GM23338 (cell line): ENCODE results near the gene SHISAL2A. TPM values are rescaled to one million over a fixed set of nuclear protein-coding genes. Genes with fewer than 3 reads are reported as not detected.

Source experiments
- ATAC-seq: fragments of 200-7000 bp; cut with Tn5 transposase; 3 replicates; pipeline ENCODE4 v1.9.1; 2020
- DNase-seq: peaks from one replicate; pipeline ENCODE4 v3.0.0-alpha.2; 2015; ENCODE audit warnings: low spot score
- H2AFZ ChIP-seq: fragments of 200-600 bp; sonication (generic); 2 replicates; pipeline ENCODE4 v1.8.0; 2016; ENCODE audit warnings: antibody characterized with exemption, mild to moderate bottlenecking, moderate library complexity
- H3F3A ChIP-seq: fragments of 200-600 bp; sonication (generic); replicated peaks from 2 replicates; pipeline ENCODE4 v1.8.0; 2017; ENCODE audit warnings: antibody characterized with exemption, mixed run types, low read depth
- H3K27ac ChIP-seq: fragments of 200-600 bp; sonication (generic); 2 replicates; pipeline ENCODE4 v1.6.1; 2016; ENCODE audit warnings: low read depth
- H3K27me3 ChIP-seq: fragments of 200-600 bp; sonication (generic); 2 replicates; pipeline ENCODE4 v1.8.0; 2016; ENCODE audit warnings: mild to moderate bottlenecking, mixed run types, moderate library complexity; ENCODE audit not compliant: insufficient read depth
- H3K36me3 ChIP-seq: fragments of 200-600 bp; sonication (generic); 2 replicates; pipeline ENCODE4 v1.8.0; 2016; ENCODE audit warnings: mild to moderate bottlenecking; ENCODE audit not compliant: insufficient read depth
- H3K4me1 ChIP-seq: fragments of 200-600 bp; sonication (generic); 2 replicates; pipeline ENCODE4 v1.8.0; 2016; ENCODE audit warnings: mild to moderate bottlenecking, moderate library complexity; ENCODE audit not compliant: insufficient read depth
- H3K4me2 ChIP-seq: fragments of 200-600 bp; sonication (generic); 2 replicates; pipeline ENCODE4 v1.7.1; 2017; ENCODE audit warnings: mixed run types
- H3K4me3 ChIP-seq: fragments of 200-600 bp; sonication (generic); 2 replicates; pipeline ENCODE4 v1.6.1; 2016; ENCODE audit warnings: mixed run types
- H3K79me2 ChIP-seq: fragments of 200-600 bp; sonication (generic); replicated peaks from 2 replicates; pipeline ENCODE4 v1.8.0; 2017; ENCODE audit warnings: mild to moderate bottlenecking; ENCODE audit not compliant: insufficient read depth
- H3K9me2 ChIP-seq: fragments of 200-600 bp; sonication (generic); 2 replicates; pipeline ENCODE4 v1.8.0; 2017; ENCODE audit not compliant: insufficient read depth
- H4K20me1 ChIP-seq: fragments of 200-600 bp; sonication (generic); replicated peaks from 2 replicates; pipeline ENCODE4 v1.8.0; 2017; ENCODE audit warnings: mild to moderate bottlenecking; ENCODE audit not compliant: insufficient read depth
- H3K27ac Mint-ChIP-seq: 2 replicates; pipeline ENCODE4 v1.8.0; 2020; ENCODE audit warnings: inconsistent platforms, mild to moderate bottlenecking, moderate library complexity, mixed read lengths
- H3K27me3 Mint-ChIP-seq: 3 replicates; pipeline ENCODE4 v1.8.0; 2022; ENCODE audit warnings: low read depth, mild to moderate bottlenecking, moderate library complexity, mixed read lengths, inconsistent platforms; ENCODE audit not compliant: insufficient read depth, poor library complexity
- H3K36me3 Mint-ChIP-seq: 3 replicates; pipeline ENCODE4 v1.8.0; 2021; ENCODE audit warnings: low read depth, mild to moderate bottlenecking, inconsistent platforms, moderate library complexity, mixed read lengths
- H3K4me1 Mint-ChIP-seq: 3 replicates; pipeline ENCODE4 v1.8.0; 2020; ENCODE audit warnings: mild to moderate bottlenecking, inconsistent platforms, mixed read lengths
- H3K4me3 Mint-ChIP-seq: 3 replicates; pipeline ENCODE4 v1.8.0; 2021; ENCODE audit warnings: moderate library complexity, mild to moderate bottlenecking, inconsistent platforms, mixed read lengths
- H3K9me3 Mint-ChIP-seq: 3 replicates; pipeline ENCODE4 v1.8.0; 2020; ENCODE audit warnings: moderate library complexity, mild to moderate bottlenecking, inconsistent platforms, mixed read lengths
- EZH2 ChIP-seq: fragments of 200-600 bp; sonication (generic); IDR thresholded peaks from one replicate; pipeline ENCODE4 v1.8.0; 2017; ENCODE audit warnings: antibody characterized with exemption, mild to moderate bottlenecking, low read depth; ENCODE audit not compliant: unreplicated experiment
- EZH2phosphoT487 ChIP-seq: fragments of 200-600 bp; sonication (generic); IDR thresholded peaks from one replicate; pipeline ENCODE4 v1.8.1; 2018; ENCODE audit warnings: antibody characterized with exemption; ENCODE audit not compliant: unreplicated experiment
- JUNB ChIP-seq: IDR thresholded peaks from one replicate; pipeline ENCODE4 v1.6.1; 2016; ENCODE audit warnings: antibody characterized with exemption; ENCODE audit not compliant: unreplicated experiment
- POLR2AphosphoS5 ChIP-seq: IDR thresholded peaks from 2 replicates; pipeline ENCODE4 v1.6.1; 2016; ENCODE audit warnings: antibody characterized with exemption, low read depth
- REST ChIP-seq: IDR thresholded peaks from one replicate; pipeline ENCODE4 v1.6.1; 2018; ENCODE audit warnings: antibody characterized with exemption; ENCODE audit not compliant: unreplicated experiment
- polyA plus RNA-seq: library from polyadenylated mRNA; unstranded; fragments of >200 nt; fragmentation: Nextera tagmentation; extraction: Ambion mirVana; gene quantifications from 2 replicates; pipeline ENCODE4 v1.2.1, GENCODE V29; 2016
- total RNA-seq: library from RNA; depleted of rRNA; stranded (reverse); fragments of >200 nt; shearing (Covaris generic); gene quantifications from 2 replicates; pipeline ENCODE4 v1.2.3, GENCODE V29; 2014

SHISAL2A gene
- total and polyA plus RNA-seq, 2 experiments from 2014 or later = 0.10 to 1.2 TPM

- peaks cover 3% of the 10 kb centered on the region; the same call in 1 of the 3 replicates for H3K9me3 Mint-ChIP-seq
- Histone ChIP-seq H3K79me2 (no peaks in the 10 kb centered on the region), H3K4me1 (0 out of 2 replicates have a peak, but pooled peaks cover 10% of the 10 kb centered on the region), H3F3A (no peaks in the 10 kb centered on the region; the same call in 1 of the 2 replicates), H3K4me3 (peak within 1 kb of the TSS; percentile 66), H3K4me2 (peak within 1 kb of the TSS; percentile 92), H3K27ac (no peak within 1 kb of the TSS), H3K27me3 (peaks cover 45% of the 10 kb centered on the region), H3K36me3 (no peaks in the 10 kb centered on the region), H3K9me2 (no peaks in the 10 kb centered on the region), H2AFZ (peak within 1 kb of the TSS; percentile 100), H4K20me1 (no peaks in the 10 kb centered on the region; the same call in 1 of the 2 replicates)
- peaks cover 2% of the 10 kb centered on the region; the same call in 2 of the 3 replicates for H3K36me3 Mint-ChIP-seq
- H3K4me1 Mint-ChIP-seq = peaks cover 10% of the 10 kb centered on the region
- DNase-seq (peak; percentile 77), ATAC-seq (peak; percentile 65)
- no peak within 1 kb of the TSS for H3K27ac Mint-ChIP-seq
- TF ChIP-seq POLR2AphosphoS5 = peak; percentile 49; the same call in 1 of the 2 replicates
- no peak for TF ChIP-seq JUNB
- peak within 1 kb of the TSS; percentile 74 for H3K4me3 Mint-ChIP-seq
- peaks cover 38% of the 10 kb centered on the region for H3K27me3 Mint-ChIP-seq
Measured at GRCh38 chr1:52601991-52602855, 30.7 kb upstream of the SHISAL2A start, which contains the start of gene GPX7. TSS of gene GPX7 (plus strand) at chr1:52602371. CDS start at chr1:52602410, 39 bp downstream.

- Histone ChIP-seq H3K27me3 (peaks cover 45% of the 10 kb centered on the region), H3K4me2 (peak overlapping the region; percentile 92)
Measured at GRCh38 chr1:52602856-52603600, 29.9 kb upstream of the SHISAL2A start.

More at GRCh38 chr1:52602856-52603600, 29.9 kb upstream of the SHISAL2A start:
- Histone ChIP-seq H4K20me1 (no peaks in the 10 kb centered on the region; the same call in 1 of the 2 replicates), H3K36me3 (no peaks in the 10 kb centered on the region), H3K4me3 (peak overlapping the region; percentile 66), H3K4me1 (0 out of 2 replicates have a peak, but pooled peaks cover 10% of the 10 kb centered on the region), H3K9me2 (no peaks in the 10 kb centered on the region), H3K79me2 (no peaks in the 10 kb centered on the region), H2AFZ (peak overlapping the region; percentile 99), H3K27ac (no peak overlapping the region), H3F3A (no peaks in the 10 kb centered on the region; the same call in 1 of the 2 replicates)
- H3K36me3 Mint-ChIP-seq = peaks cover 2% of the 10 kb centered on the region; the same call in 2 of the 3 replicates
- peak; percentile 21 for DNase-seq
- peak; percentile 52 for TF ChIP-seq EZH2
- no peak for TF ChIP-seq EZH2phosphoT487
- no peak for TF ChIP-seq REST
- ATAC-seq = peak; percentile 14
- peaks cover 10% of the 10 kb centered on the region for H3K4me1 Mint-ChIP-seq
- peaks cover 3% of the 10 kb centered on the region; the same call in 1 of the 3 replicates for H3K9me3 Mint-ChIP-seq
- H3K4me3 Mint-ChIP-seq = peak overlapping the region; percentile 74
- no peak overlapping the region for H3K27ac Mint-ChIP-seq
- H3K27me3 Mint-ChIP-seq = peaks cover 38% of the 10 kb centered on the region
